ENCODE measurements around the gene USP15.
A peak's percentile ranks its signal among the peaks of the same experiment; 100 is the strongest.

Gene USP15

GRCh38 chr12:62239571-62239970 lies 20.6 kb upstream of the USP15 start:
- ChIA-PET CTCF (no interaction called here), POLR2A (no interaction called here)
- no peak for TF ChIP-seq CTCF (IDR thresholded peaks at IDR 0.05; ENCODE audit: control extremely low read depth, extremely low read depth, low read depth, missing control alignments)
- DNase-seq (ENCODE audit: extremely low spot score), result no peak

GRCh38 chr12:62247281-62248045 lies 12.7 kb upstream of the USP15 start:
- ChIA-PET POLR2A (no interaction called here), CTCF (interaction anchor here (1.0 kb wide), 1 partner anchor 37 kb away, joined by 3 read pairs; no protein-coding TSS in a partner anchor)
- TF ChIP-seq CTCF (IDR thresholded peaks at IDR 0.05; ENCODE audit: control extremely low read depth, extremely low read depth, low read depth, missing control alignments), result no peak
- DNase-seq (ENCODE audit: extremely low spot score), result no peak

GRCh38 chr12:62248873-62249272 lies 11.3 kb upstream of the USP15 start:
- ChIA-PET POLR2A (no interaction called here), CTCF (no interaction called here)
- no peak for TF ChIP-seq CTCF (IDR thresholded peaks at IDR 0.05; ENCODE audit: control extremely low read depth, extremely low read depth, low read depth, missing control alignments)
- no peak for DNase-seq (ENCODE audit: extremely low spot score)

GRCh38 chr12:62249419-62249818 lies 10.8 kb upstream of the USP15 start:
- DNase-seq (ENCODE audit: extremely low spot score), result no peak
- TF ChIP-seq CTCF (IDR thresholded peaks at IDR 0.05; ENCODE audit: control extremely low read depth, extremely low read depth, low read depth, missing control alignments), result no peak
- ChIA-PET CTCF (no interaction called here), POLR2A (no interaction called here)

- no peak for TF ChIP-seq CTCF (IDR thresholded peaks at IDR 0.05; ENCODE audit: control extremely low read depth, extremely low read depth, low read depth, missing control alignments)
- DNase-seq (ENCODE audit: extremely low spot score), result peak; percentile 37
- ChIA-PET POLR2A (interaction anchor here (1.2 kb wide), 1 partner anchor 9 kb away, joined by 3 read pairs; no protein-coding TSS in a partner anchor), CTCF (interaction anchor here (1.2 to 1.4 kb wide), 2 partner anchors 9 to 40 kb away, joined by 7 to 9 read pairs; partner anchors contain the start of gene USP15)
These were observed 9.3 kb upstream of the USP15 start for GRCh38 chr12:62250671-62251608.

GRCh38 chr12:62251609-62251958 lies 8.6 kb upstream of the USP15 start:
- POLR2A ChIA-PET, result interaction anchor here (1.2 kb wide), 1 partner anchor 8 kb away, joined by 3 read pairs; no protein-coding TSS in a partner anchor
- no peak for DNase-seq (ENCODE audit: extremely low spot score)
- no peak for TF ChIP-seq CTCF (IDR thresholded peaks at IDR 0.05; ENCODE audit: control extremely low read depth, extremely low read depth, low read depth, missing control alignments)
- CTCF ChIA-PET, result interaction anchor here (1.2 to 1.4 kb wide), 2 partner anchors 8 to 41 kb away, joined by 7 to 9 read pairs; partner anchors contain the start of gene USP15
